22Rv1 (cell line): ENCODE measurements around the gene BMP2K.

Experiments
- ZFX ChIP-seq: fragments of 450-650 bp; IDR thresholded peaks from 2 replicates; pipeline ENCODE4 v1.6.1; 2017; ENCODE audit warnings: antibody characterized with exemption, borderline replicate concordance
- TF ChIP-seq, protein P1 (sequence below): fragments of 450-650 bp; IDR thresholded peaks from 2 replicates; pipeline ENCODE4 v1.5.1; 2017; ENCODE audit warnings: mild to moderate bottlenecking

DNA sequence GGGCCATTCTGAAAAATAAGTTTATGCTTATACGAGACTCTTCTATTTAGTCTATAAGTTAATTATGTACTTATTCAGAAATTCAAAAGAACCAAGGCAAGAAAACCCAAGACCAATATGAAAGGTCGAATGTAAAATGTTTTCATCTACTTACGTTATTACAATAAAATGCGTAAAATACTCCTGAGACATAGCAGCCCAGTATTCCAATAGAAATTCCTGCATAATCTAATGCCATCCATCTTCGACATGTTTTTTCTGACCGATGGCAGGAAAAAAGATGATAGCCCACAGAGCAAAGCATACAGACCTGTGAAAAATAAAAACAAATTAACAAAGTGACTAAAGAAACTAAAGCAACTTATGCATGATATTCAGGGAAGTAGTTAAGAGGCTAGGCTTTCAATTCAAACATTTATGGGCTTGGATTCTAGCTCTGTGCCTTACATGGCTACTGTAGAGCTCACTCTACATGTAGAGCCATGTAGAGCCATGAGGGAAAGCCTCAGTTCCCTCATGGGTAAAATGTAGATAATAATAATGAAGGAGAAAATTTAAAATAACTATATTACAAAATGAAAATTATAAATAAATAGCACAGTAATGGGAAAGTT, 154.0 kb downstream of the BMP2K start:
- TF ChIP-seq, protein P1, sequence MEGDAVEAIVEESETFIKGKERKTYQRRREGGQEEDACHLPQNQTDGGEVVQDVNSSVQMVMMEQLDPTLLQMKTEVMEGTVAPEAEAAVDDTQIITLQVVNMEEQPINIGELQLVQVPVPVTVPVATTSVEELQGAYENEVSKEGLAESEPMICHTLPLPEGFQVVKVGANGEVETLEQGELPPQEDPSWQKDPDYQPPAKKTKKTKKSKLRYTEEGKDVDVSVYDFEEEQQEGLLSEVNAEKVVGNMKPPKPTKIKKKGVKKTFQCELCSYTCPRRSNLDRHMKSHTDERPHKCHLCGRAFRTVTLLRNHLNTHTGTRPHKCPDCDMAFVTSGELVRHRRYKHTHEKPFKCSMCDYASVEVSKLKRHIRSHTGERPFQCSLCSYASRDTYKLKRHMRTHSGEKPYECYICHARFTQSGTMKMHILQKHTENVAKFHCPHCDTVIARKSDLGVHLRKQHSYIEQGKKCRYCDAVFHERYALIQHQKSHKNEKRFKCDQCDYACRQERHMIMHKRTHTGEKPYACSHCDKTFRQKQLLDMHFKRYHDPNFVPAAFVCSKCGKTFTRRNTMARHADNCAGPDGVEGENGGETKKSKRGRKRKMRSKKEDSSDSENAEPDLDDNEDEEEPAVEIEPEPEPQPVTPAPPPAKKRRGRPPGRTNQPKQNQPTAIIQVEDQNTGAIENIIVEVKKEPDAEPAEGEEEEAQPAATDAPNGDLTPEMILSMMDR, result no peak
- no peak for TF ChIP-seq ZFX
